ENCODE data around the gene NINJ2.
"Not testable (repeated sequence)": the region's sequence is repeated elsewhere in the genome, so short reads cannot be mapped to it uniquely, and the experiment has no call there.

NINJ2 gene

DNA sequence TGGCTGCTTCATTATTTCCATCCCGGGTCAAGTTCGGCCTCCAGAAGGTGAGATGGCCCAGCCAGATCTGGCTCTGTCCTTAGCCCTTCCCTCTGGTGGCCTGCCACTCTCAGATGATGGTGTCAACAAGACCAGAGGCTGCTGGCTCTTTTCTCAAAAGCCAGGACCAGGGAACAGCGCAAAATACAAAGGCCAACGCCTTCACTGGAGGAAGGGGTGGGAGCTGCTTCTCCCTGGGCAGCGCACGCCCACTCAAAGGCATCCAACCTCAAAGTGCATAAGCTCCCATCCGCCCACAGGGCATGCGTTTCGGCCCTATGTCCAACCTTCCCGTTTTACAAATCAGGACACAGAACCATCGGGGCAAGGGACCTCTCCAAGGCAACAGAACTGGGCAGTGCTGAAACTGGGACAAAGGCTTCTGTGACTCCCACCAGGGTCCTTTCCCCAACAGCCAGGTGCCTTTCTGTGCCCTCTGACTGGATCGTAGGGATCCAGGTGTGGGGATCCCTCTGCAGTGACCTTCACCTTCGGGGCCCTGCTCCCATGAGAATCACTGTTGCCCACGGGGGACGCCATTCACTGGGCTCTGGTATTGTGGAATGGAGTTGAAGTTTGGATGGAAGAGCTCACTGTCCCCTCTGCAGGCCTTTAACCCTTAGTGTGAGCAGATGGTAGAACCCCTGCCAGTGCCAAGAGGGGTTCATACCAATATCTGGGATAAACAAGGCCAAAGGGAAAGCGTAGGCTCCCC is 76.8 kb downstream of the NINJ2 start:
- DNase-seq (ENCODE audit: low read depth in 2 of 2), result no peak

GRCh38 chr12:585062-586061 is 77.9 kb downstream of the NINJ2 start:
- DNase-seq (ENCODE audit: low read depth in 2 of 2), result no peak

DNA sequence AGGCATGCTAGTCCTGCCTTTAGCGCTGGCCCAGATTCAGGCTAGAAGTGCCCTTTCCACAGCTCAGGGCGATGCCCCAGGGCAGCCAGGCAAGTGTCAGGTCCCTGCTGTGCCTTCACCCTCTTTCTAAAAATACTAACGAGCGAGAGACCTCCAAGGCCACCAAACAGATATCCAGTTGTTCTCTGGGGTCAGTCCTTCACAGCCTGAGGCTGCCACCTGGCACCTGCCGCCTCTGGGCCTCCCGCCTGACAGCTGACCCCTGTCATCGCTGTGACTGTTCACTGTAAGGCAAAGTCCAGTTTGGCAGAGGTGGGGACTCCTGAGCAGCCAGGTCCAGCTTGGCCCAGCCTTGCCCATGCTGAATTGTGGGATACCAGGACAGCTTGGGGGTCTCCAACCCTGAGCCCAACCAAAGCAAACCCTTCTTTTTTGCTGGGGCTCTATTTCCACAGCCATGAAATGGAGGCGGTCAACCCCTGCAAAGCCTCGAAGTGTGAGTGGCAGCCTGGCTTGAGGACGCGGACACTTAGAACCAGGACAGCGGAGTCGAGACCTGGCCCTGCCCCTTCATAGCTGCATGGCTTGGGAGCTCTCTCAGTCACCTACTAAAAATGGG is 79.9 kb downstream of the NINJ2 start:
- DNase-seq (ENCODE audit: low read depth in 2 of 2), result no peak

- DNase-seq (ENCODE audit: low read depth in 2 of 2), result no peak
Observed at GRCh38 chr12:581746-582145, 81.5 kb downstream of the NINJ2 start.

GRCh38 chr12:581321-581720 is 81.9 kb downstream of the NINJ2 start:
- DNase-seq (ENCODE audit: low read depth in 2 of 2), result no peak

- DNase-seq (ENCODE audit: low read depth in 2 of 2), result no peak
Observed at GRCh38 chr12:580813-581212, 82.4 kb downstream of the NINJ2 start.

GRCh38 chr12:579420-580110 is 83.7 kb downstream of the NINJ2 start:
- DNase-seq (ENCODE audit: low read depth in 2 of 2), result no peak

DNA sequence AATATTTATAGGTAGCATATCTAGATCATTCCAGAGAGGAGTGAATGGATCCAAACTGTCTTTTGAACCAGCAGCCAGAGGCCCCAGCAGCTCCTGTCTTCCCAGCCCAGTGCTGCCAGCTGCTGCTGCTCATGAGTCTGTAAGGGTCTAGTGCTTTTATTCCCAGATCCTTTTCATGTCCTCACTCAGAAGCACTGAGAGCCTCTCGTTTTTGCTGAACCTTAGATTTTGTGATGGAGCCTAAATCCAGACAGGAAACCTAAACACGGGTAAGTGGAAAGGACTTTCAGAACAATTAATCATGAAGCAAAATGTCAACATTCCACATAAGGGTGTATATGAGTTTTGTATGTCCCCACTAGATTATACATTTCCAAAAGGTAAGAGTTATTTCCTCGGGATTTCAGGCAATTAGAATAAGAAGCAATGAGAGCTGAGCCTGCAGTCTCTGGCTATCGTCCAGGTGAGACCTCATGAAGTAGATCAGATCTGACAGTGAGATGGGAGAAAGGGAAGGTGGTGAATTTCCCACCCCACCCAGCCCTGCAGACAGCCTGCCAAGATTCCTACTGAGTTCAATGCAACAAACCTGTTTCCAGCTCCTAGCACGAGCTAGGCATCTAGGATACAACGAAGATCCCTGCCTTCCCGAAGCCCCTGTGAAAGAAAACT is 84.4 kb downstream of the NINJ2 start:
- DNase-seq (ENCODE audit: low read depth in 2 of 2), result no peak

DNA sequence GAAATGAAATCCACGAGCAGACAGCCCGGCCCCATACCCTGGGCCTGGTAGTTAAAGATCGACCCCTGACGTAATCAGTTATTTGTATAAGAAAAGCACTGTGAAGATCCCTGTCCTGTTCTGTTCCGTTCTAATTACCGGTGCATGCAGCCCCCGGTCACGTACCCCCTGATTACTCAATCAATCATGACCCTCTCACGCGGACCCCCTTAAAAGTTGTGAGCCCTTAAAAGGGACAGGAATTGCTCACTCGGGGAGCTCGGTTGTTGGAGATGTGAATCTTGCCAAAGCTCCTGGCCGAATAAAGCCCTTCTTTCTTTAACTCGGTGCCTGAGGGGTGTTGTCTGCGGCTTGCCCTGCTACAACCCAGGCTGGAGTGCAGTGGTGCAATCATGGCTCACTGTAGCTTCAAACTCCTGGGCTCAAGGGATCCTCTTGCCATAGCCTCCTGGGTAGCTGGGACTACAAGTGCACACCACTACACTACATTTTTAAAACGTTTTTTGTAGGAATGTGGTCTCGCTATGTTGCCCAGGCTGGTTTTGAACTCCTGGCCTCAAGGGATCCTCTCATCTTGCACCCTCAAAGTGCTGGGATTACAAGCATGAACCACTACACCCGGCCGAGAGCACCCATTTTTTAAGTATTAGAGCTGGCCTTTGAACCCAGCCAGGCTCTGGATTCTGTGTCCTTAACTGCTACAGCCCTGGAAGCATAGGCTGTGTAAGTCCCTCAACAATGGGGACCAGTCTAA is 85.1 kb downstream of the NINJ2 start:
- DNase-seq (ENCODE audit: low read depth in 2 of 2), result not testable (repeated sequence)

DNA sequence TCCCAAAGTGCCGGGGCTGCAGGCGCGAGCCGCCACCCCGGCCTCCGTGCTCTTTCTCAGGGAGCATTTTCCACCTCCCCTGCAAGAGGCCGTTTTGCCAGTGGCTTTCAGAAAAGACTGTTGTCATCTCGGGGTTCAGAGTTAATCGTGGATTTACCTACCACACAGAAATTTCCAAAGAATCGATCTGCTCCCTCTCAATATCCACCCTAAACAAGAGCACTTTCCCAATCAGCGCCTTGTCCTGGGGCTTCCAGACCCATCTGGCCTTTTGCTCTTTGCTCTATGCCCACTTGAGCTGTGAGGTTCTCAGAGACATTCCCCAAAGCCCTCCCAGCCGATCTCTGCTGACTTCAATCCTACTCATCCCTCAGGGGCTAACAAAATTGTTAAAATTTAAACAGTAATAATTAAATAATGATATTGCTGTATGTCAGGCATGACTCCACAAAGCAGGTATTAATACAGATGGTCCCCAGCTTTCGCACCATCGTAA is 86.6 kb downstream of the NINJ2 start:
- DNase-seq (ENCODE audit: low read depth in 2 of 2), result no peak

DNA sequence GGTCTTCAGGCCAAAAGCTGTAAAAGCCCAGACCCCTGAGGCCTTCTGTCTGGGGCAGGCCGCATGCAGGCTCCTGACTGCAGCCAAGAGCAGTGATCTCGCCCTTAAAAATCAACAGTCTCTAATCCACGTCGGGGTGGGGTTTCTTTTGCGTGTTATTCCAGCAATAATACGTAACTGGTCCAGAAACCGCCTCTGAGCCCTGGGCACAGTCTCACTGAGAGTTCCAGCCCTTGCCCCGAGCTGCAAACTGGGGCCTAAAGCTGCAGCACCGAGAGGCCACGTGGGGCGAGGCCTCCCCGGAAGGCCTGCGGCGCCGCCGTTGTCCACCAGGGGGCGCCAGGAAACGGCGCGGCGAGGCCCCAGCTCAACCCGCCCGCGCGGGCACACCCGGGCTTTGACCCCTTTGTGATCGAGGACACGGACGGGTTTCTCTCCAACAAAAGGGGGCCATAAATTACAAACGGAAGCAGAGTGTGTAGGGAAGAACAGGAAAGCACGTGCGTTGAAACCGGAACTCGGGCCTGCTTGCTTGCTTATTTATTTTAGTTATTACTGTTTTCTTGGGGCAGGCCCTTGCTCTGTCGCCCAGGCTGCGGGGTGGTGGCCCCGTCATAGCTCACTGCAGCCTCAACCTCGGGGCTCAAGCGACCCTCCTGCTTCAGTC is 87.2 kb downstream of the NINJ2 start:
- peak; percentile 71 to 81 for DNase-seq (ENCODE audit: low read depth in 2 of 2)

GRCh38 chr12:575129-575502 is 88.1 kb downstream of the NINJ2 start:
- no peak for DNase-seq (ENCODE audit: low read depth in 2 of 2)

DNA sequence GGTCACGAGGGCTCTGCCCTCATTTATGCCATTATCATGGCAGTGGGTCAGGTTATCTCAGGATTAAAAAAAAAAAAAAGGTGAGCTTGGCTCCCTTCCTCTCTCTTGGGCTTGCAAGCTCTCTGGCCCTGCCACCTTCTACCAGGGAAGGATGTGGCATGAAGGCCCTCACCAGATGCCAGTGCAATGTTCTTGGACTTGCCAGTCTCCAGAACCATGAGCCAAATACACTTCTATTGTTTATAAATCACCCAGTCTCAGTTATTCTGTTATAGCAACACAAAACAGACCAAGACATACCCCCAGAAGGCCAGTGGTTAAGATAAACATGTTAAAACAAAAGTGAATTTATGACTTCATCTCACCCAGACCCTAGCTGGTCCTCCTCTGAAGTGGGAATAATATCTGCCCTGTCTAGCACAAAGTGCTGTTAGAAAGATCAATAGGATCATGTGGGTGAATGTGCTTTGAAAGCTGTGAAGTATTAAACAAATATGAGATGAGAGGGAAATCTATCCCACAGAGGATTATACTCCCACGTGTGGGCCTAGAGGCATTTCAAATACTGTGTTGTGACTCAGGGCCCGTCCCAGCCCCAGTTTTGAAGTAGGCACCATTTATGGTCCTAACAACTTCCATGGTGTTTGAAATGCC is 88.6 kb downstream of the NINJ2 start:
- DNase-seq (ENCODE audit: low read depth in 2 of 2), result no peak

GRCh38 chr12:573232-573631 is 90.0 kb downstream of the NINJ2 start:
- DNase-seq (ENCODE audit: low read depth in 2 of 2), result no peak

- DNase-seq (ENCODE audit: low read depth in 2 of 2), result no peak
Observed at GRCh38 chr12:572532-572899, 90.7 kb downstream of the NINJ2 start.

GRCh38 chr12:571795-572531 is 91.3 kb downstream of the NINJ2 start:
- DNase-seq (ENCODE audit: low read depth in 2 of 2), result no peak

DNA sequence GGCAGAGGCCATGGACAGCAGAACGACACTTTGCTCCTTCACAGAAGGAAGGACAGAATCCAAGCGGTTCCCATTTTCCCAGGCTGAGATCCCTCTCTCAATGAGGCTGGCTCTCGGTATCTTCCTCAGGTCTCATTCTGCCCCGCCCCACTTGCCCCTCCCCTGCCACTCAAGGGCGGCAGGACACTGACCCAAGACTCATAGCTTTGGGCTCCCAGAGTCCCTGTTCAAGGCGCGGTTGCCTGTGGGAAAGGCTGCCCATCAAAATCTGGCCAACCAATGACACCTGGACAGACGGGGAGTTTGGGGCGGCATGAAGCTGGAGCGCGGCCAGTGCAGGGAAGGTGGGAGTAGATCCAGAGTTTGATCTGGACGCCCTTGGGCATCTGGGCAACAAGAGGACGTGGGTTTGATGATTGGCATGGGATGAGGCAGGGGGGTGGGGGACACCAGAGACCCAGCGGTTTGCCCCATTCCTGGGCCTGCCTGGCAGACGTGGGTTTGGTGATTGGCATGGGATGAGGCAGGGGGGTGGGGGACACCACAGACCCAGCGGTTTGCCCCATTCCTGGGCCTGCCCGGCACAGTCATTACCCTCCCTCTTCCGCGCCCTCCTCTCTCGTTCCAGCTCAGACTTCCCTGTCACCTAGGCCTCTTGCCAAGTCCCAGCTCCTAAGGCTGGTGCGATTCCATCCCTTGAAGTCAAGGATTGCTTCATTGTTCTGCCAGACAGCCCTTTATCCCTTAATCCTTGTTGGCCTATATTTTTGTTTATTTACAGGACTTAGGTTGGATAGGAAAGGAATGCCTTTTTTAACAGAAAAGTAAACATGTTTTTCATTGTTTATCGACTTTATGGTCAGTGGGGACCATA is 92.1 kb downstream of the NINJ2 start:
- no peak for DNase-seq (ENCODE audit: low read depth in 2 of 2)

Data from stimulated activated CD4-positive, alpha-beta T cell treated with anti-CD3 and anti-CD28 coated beads, Interleukin-1b, Interleukin-23, amount 100 ng/mL, for 1 hour (primary cell).